AG04450 (cell line): ENCODE data around the gene RAB30. TPM values are rescaled to one million over a fixed set of nuclear protein-coding genes. Genes with fewer than 3 reads are reported as not detected.
A peak's percentile ranks its signal among the peaks of the same experiment; 100 is the strongest.

Experiments
- CTCF ChIA-PET: fragments of 300-600, 350-600 bp; formaldehyde crosslinking; extraction: SDS; loops from one replicate; lab custom pipeline; 2022; ENCODE audit warnings: antibody characterized with exemption, inconsistent platforms; lab: Charles Lee
- POLR2A ChIA-PET: fragments of 350-600 bp; formaldehyde crosslinking; extraction: SDS; loops from one replicate; lab custom pipeline; 2021; ENCODE audit warnings: antibody characterized with exemption, inconsistent platforms; lab: Yijun Ruan, JAX
- DNase-seq: peaks from one replicate; pipeline ENCODE4 v3.0.0-alpha.2; 2011; ENCODE audit warnings: low read depth, low spot score
- H3K27ac ChIP-seq: one replicate; pipeline ENCODE4 v1.5.1; 2012; ENCODE audit warnings: low read depth, low read length, control low read depth
- H3K27me3 ChIP-seq: one replicate; pipeline ENCODE4 v1.6.0; 2012; ENCODE audit warnings: low read length; ENCODE audit not compliant: control insufficient read depth, insufficient read depth
- H3K4me3 ChIP-seq: 2 replicates; pipeline ENCODE4 v1.5.1; 2011; ENCODE audit warnings: mild to moderate bottlenecking, low read depth, low read length, control low read depth
- H3K9me3 ChIP-seq: 2 replicates; pipeline ENCODE4 v1.5.1; 2012; ENCODE audit warnings: low read length; ENCODE audit not compliant: control insufficient read depth, insufficient read depth
- polyA plus RNA-seq: library from polyadenylated mRNA; depleted of rRNA; stranded (reverse); fragments of >200 nt; gene quantifications from 2 replicates; pipeline ENCODE4 v1.2.3, GENCODE V29; 2011
- TF ChIP-seq, protein P1 (sequence below): IDR thresholded peaks from 2 replicates; pipeline ENCODE4 v1.5.1; 2011; ENCODE audit warnings: low read depth, low read length, control low read depth, inconsistent platforms

RAB30 gene
- polyA plus RNA-seq, 1 experiment, result 11.8 TPM

DNA sequence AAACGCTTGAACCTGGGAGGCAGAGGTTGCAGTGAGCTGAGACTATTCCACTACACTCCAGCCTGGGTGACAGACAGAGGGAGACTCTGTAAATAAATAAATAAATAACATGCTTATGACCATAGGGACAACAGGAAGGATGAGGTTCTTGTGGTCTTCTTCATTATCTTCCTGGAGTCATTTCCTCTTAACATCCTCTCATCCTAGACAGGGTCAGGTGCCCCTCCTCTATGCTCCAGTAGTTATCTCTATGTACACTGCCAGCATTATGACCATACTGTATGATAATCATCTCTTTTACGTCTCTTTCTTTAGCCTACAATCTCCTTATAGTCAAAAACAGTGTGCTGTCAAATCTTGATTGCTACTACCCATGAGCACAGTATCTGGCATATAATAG, 17.7 kb downstream of the RAB30 start:
- Histone ChIP-seq H3K4me3 (no peak overlapping the region), H3K27me3 (no peaks in the 10 kb centered on the region), H3K27ac (no peak overlapping the region), H3K9me3 (peaks cover 5% of the 10 kb centered on the region; the same call in 1 of the 2 replicates)
- TF ChIP-seq, protein P1, sequence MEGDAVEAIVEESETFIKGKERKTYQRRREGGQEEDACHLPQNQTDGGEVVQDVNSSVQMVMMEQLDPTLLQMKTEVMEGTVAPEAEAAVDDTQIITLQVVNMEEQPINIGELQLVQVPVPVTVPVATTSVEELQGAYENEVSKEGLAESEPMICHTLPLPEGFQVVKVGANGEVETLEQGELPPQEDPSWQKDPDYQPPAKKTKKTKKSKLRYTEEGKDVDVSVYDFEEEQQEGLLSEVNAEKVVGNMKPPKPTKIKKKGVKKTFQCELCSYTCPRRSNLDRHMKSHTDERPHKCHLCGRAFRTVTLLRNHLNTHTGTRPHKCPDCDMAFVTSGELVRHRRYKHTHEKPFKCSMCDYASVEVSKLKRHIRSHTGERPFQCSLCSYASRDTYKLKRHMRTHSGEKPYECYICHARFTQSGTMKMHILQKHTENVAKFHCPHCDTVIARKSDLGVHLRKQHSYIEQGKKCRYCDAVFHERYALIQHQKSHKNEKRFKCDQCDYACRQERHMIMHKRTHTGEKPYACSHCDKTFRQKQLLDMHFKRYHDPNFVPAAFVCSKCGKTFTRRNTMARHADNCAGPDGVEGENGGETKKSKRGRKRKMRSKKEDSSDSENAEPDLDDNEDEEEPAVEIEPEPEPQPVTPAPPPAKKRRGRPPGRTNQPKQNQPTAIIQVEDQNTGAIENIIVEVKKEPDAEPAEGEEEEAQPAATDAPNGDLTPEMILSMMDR, result no peak
- ChIA-PET CTCF (no interaction called here), POLR2A (no interaction called here)
- no peak for DNase-seq

DNA sequence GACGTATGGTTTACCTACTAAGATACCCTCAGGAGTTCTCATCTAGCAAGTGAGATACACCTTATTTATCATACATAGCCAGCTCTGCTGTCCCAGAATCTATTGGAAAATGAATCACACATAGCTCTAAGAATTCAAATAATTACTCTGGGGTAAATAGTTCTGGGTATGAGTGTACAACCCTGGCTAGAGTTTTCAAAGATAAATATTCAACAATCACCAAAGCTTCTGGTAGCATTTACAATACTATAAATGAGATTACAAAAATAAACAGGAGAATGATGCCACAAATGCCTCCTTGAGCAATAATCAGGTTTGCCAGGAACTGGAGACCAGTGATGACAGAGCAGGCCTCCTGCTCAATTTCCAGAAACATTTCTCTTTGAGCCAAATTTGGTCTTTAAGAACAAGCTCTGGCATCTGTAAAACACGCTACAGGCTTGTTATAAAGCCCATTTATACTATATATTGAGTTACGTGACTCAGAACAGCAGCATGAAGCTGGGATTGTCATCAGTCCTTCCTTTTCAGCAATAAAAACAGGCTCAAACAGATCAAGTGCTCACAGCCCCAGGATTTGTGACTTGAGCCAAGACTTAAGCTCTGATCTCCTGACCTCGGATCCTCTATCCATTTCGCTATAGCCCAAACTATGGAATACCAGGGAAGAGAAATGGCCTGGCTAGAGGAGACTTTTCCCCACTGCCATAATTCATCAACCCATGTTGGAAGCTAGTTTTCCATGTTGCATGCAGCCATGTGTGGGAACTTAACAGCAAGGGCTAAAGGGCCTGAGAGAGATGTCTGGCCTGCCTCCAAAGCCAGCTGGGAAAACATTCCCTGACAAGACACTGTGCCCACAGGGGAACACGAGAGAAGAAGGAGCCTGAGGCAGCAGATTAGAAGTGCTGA, 19.7 kb downstream of the RAB30 start:
- Histone ChIP-seq H3K27ac (peak overlapping the region; percentile 97), H3K9me3 (peaks cover 5% of the 10 kb centered on the region; the same call in 1 of the 2 replicates), H3K27me3 (no peaks in the 10 kb centered on the region), H3K4me3 (no peak overlapping the region)
- CTCF ChIA-PET, result interaction anchor here (0.6 to 1.2 kb wide), 2 partner anchors 11 to 184 kb away, joined by 3 to 4 read pairs; no protein-coding TSS in a partner anchor
- peak; percentile 94 for DNase-seq
- POLR2A ChIA-PET, result interaction anchor here (0.6 to 2.5 kb wide), 17 partner anchors 11 to 234 kb away, joined by 3 to 31 read pairs (median 5); partner anchors contain the start of genes CCDC90B, DDIAS, PCF11 and RAB30
- TF ChIP-seq, protein P1, result no peak

DNA sequence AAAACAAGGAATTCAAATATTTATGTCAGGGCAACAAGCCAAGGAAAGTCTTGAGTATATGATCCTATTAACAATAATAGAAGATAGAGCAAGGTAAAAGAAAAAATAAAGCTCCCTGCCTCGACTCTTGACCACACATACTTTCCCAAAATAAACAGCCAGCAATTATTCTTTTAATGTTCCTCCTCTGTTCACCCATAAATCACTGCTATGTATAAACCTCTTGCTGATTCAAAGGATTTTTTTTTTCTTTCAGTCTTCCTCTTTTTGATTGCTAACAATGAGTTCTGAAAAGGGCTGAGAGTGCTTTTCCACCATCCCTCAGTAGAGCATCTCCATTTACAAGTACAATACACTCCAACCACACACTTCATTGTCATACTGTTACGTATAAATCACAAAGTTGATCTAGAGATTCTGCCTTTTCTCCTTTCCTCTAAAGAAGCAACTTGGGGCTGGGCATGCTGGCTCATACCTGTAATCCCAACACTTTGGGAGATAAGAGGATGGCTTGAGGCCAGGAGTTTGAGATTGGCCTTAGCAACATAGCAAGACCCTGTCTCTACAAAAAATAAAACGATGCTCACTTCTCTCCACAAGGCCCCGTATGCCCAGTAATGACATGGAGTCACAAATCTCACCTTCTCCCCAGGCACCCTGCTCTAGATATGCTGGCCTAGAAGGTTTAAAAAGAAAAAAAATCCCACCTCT, 24.0 kb downstream of the RAB30 start:
- peaks cover 5% of the 10 kb centered on the region; the same call in 1 of the 2 replicates for H3K9me3 ChIP-seq
- ChIA-PET POLR2A (interaction anchor here (0.7 to 1.7 kb wide), 4 partner anchors 13 to 109 kb away, joined by 3 to 7 read pairs (median 4); partner anchors contain the start of gene PCF11), CTCF (interaction anchor here (1.0 kb wide), 2 partner anchors 12 to 14 kb away, joined by 3 read pairs; no protein-coding TSS in a partner anchor)
- no peak overlapping the region for H3K4me3 ChIP-seq
- H3K27ac ChIP-seq, result no peak overlapping the region
- no peak for DNase-seq
- no peaks in the 10 kb centered on the region for H3K27me3 ChIP-seq
- TF ChIP-seq, protein P1, result no peak

DNA sequence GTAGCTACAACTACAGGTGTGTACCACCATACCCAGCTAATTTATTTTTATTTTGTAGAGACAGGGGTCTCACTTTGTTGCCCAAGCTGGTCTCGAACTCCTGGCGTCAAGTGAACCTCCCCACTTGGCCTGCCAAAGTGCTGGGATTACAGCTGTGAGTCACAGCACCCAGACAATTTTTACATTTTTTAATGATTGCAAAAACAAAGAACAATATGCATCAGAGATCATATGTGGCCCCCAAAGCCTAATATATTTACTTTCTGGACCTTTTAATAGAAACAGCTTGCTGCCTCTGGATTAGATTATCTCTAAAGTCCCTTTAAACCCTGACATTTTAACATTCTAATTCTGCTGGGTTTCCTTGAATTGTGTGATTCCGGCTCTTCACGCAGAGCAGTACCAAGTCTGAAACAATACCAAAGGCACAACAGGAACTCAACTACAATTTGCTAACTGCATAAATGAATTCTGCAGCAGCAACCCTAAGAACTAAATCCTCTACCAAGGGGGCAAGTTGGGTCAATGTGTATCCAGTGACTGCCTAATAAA, 25.0 kb downstream of the RAB30 start:
- TF ChIP-seq, protein P1, result no peak

More for the DNA sequence above, 25.0 kb downstream of the RAB30 start:
- no peak overlapping the region for H3K27ac ChIP-seq
- POLR2A ChIA-PET, result interaction anchor here (1.2 to 1.7 kb wide), 3 partner anchors 12 to 110 kb away, joined by 4 to 7 read pairs (median 5); partner anchors contain the start of gene PCF11
- DNase-seq, result no peak
- no peak overlapping the region for H3K4me3 ChIP-seq
- CTCF ChIA-PET, result interaction anchor here (1.0 to 1.2 kb wide), 4 partner anchors 11 to 781 kb away, joined by 3 read pairs; no protein-coding TSS in a partner anchor
- H3K9me3 ChIP-seq, result peaks cover 5% of the 10 kb centered on the region; the same call in 1 of the 2 replicates
- H3K27me3 ChIP-seq, result no peaks in the 10 kb centered on the region
